SK-N-SH (cell line): Measurements from ENCODE around the gene MCF2L2. TPM values are rescaled to one million over a fixed set of nuclear protein-coding genes. Genes with fewer than 3 reads are reported as not detected.
A peak's percentile ranks its signal among the peaks of the same experiment; 100 is the strongest.

Source experiments
- CTCF ChIA-PET: fragments of 300-600, 350-600 bp; formaldehyde crosslinking; extraction: SDS; loops from one replicate; lab custom pipeline; 2021; lab: Yijun Ruan, JAX
- POLR2A ChIA-PET: fragments of 350-600 bp; sonication (Branson Sonifier 250); formaldehyde crosslinking; extraction: SDS; loops from one replicate; lab custom pipeline; 2020; ENCODE audit warnings: antibody characterized with exemption, inconsistent platforms; lab: Yijun Ruan, JAX
- DNase-seq: peaks from one replicate; pipeline ENCODE4 v3.0.0; 2012
- H2AFZ ChIP-seq: fragments of 200-600 bp; sonication (generic); 2 replicates; pipeline ENCODE4 v1.8.1; 2016; ENCODE audit warnings: antibody characterized with exemption, mild to moderate bottlenecking, low read depth
- H3F3A ChIP-seq: fragments of 200-600 bp; sonication (generic); replicated peaks from 2 replicates; pipeline ENCODE3; 2016; ENCODE audit warnings: antibody characterized with exemption, mild to moderate bottlenecking; ENCODE audit not compliant: insufficient read depth
- H3K27ac ChIP-seq, 2 experiments: fragments of 200-500 bp in 1 of 2; fragments of 200-600 bp in 1 of 2; sonication (Bioruptor generic) in 1 of 2; sonication (generic), shearing (Covaris generic) in 1 of 2; 2 replicates each; pipeline versions ENCODE4 v1.5.1 to v1.6.1; 2014 to 2016; ENCODE audit warnings: low read depth in 2 of 2, inconsistent platforms in 1 of 2, low read length in 1 of 2, mild to moderate bottlenecking in 1 of 2, mixed read lengths in 1 of 2
- H3K27me3 ChIP-seq: fragments of 200-600 bp; sonication (generic), shearing (Covaris generic); 2 replicates; pipeline ENCODE4 v1.6.1; 2016; ENCODE audit warnings: mixed run types; ENCODE audit not compliant: insufficient read depth
- H3K36me3 ChIP-seq, 2 experiments: fragments of 200-500 bp in 1 of 2; fragments of 200-600 bp in 1 of 2; sonication (Bioruptor generic) in 1 of 2; sonication (generic) in 1 of 2; replicated peaks in 1 of 2; 2 replicates each; pipeline versions ENCODE3 to v1.5.1; 2014 to 2016; ENCODE audit warnings: low read length in 1 of 2, mild to moderate bottlenecking in 1 of 2; ENCODE audit not compliant: insufficient read depth in 2 of 2, control insufficient read depth in 1 of 2
- H3K4me1 ChIP-seq, 2 experiments: fragments of 200-500 bp in 1 of 2; fragments of 200-600 bp in 1 of 2; sonication (Bioruptor generic) in 1 of 2; sonication (generic), shearing (Covaris generic) in 1 of 2; 2 replicates each; pipeline versions ENCODE4 v1.5.1 to v1.6.1; 2014 to 2016; ENCODE audit warnings: low read depth in 1 of 2, low read length in 1 of 2, mixed run types in 1 of 2; ENCODE audit not compliant: insufficient read depth in 2 of 2, control insufficient read depth in 1 of 2
- H3K4me2 ChIP-seq: fragments of 200-600 bp; sonication (generic), shearing (Covaris generic); 2 replicates; pipeline ENCODE4 v1.6.1; 2017; ENCODE audit warnings: mixed run types
- H3K4me3 ChIP-seq, 2 experiments: fragments of 200-500 bp in 1 of 2; fragments of 200-600 bp in 1 of 2; sonication (Bioruptor generic) in 1 of 2; sonication (generic), shearing (Covaris generic) in 1 of 2; 2 replicates each; pipeline versions ENCODE4 v1.5.1 to v1.8.1; 2014 to 2016; ENCODE audit warnings: low read depth in 2 of 2, inconsistent platforms in 1 of 2, low read length in 1 of 2, mild to moderate bottlenecking in 1 of 2, mixed read lengths in 1 of 2, moderate library complexity in 1 of 2
- H3K79me2 ChIP-seq: fragments of 200-600 bp; sonication (generic); 2 replicates; pipeline ENCODE4 v1.8.1; 2017; ENCODE audit warnings: mild to moderate bottlenecking; ENCODE audit not compliant: insufficient read depth
- H3K9ac ChIP-seq: fragments of 200-600 bp; sonication (generic); 2 replicates; pipeline ENCODE4 v1.6.1; 2017; ENCODE audit warnings: mixed run types
- H3K9me2 ChIP-seq: fragments of 200-600 bp; sonication (generic); 2 replicates; pipeline ENCODE4 v1.6.1; 2017; ENCODE audit warnings: mixed run types
- H3K9me3 ChIP-seq: fragments of 200-600 bp; sonication (generic); 2 replicates; pipeline ENCODE4 v1.6.1; 2017; ENCODE audit warnings: mixed run types, mild to moderate bottlenecking, moderate library complexity
- H4K20me1 ChIP-seq: fragments of 200-600 bp; sonication (generic); 2 replicates; pipeline ENCODE4 v1.6.1; 2017; ENCODE audit warnings: mild to moderate bottlenecking, mixed run types; ENCODE audit not compliant: insufficient read depth
- CHD2 ChIP-seq: fragments of 150-350 bp; IDR thresholded peaks from 2 replicates; pipeline ENCODE4 v1.6.1; 2018; ENCODE audit warnings: low read length; ENCODE audit not compliant: partially characterized antibody
- ELF1 ChIP-seq: IDR thresholded peaks from 2 replicates; pipeline ENCODE4 v1.4.0; 2012
- FOXJ3 ChIP-seq: sonication (generic); formaldehyde crosslinking; IDR thresholded peaks from 2 replicates; pipeline ENCODE4 v1.5.1; 2020; ENCODE audit warnings: mild to moderate bottlenecking, missing genetic modification reagents
- IRF3 ChIP-seq: fragments of 150-350 bp; IDR thresholded peaks from 2 replicates; pipeline ENCODE4 v1.6.1; 2016; ENCODE audit warnings: mild to moderate bottlenecking, low read depth, low read length
- JUND ChIP-seq: IDR thresholded peaks from 2 replicates; pipeline ENCODE4 v1.4.0; 2012
- MEF2A ChIP-seq: IDR thresholded peaks from 2 replicates; pipeline ENCODE4 v1.4.0; 2012; ENCODE audit warnings: low read depth, borderline replicate concordance
- MXI1 ChIP-seq: IDR thresholded peaks from 2 replicates; pipeline ENCODE4 v1.6.1; 2012; ENCODE audit warnings: mild to moderate bottlenecking, low read depth, low read length, improper control_type of control experiment
- NRF1 ChIP-seq: IDR thresholded peaks from 2 replicates; pipeline ENCODE4 v1.6.1; 2012; ENCODE audit warnings: low read depth, mild to moderate bottlenecking, low read length
- PBX3 ChIP-seq: IDR thresholded peaks from 2 replicates; pipeline ENCODE4; 2012
- POLR2AphosphoS5 ChIP-seq: IDR thresholded peaks from 2 replicates; pipeline ENCODE4 v1.6.1; 2012; ENCODE audit warnings: low read depth, low read length
- REST ChIP-seq: IDR thresholded peaks from 2 replicates; pipeline ENCODE4 v1.6.1; 2012; ENCODE audit warnings: mild to moderate bottlenecking, low read depth, low read length, moderate library complexity
- SIN3A ChIP-seq: IDR thresholded peaks from 2 replicates; pipeline ENCODE4 v1.6.1; 2012; ENCODE audit warnings: low read depth, mild to moderate bottlenecking, low read length, moderate library complexity, borderline replicate concordance
- TAF1 ChIP-seq: IDR thresholded peaks from 2 replicates; pipeline ENCODE4 v1.6.1; 2012; ENCODE audit warnings: low read depth, mild to moderate bottlenecking, low read length, moderate library complexity, borderline replicate concordance
- TCF12 ChIP-seq: IDR thresholded peaks from 2 replicates; pipeline ENCODE4 v1.4.0; 2012
- YY1 ChIP-seq: IDR thresholded peaks from 2 replicates; pipeline ENCODE4 v1.4.0; 2012; ENCODE audit warnings: low read depth, mild to moderate bottlenecking
- WGBS: methylation state at CpG from one replicate; pipeline ENCODE4 v1.1.6; 2017; ENCODE audit warnings: low lambda C conversion rate; 5-methylcytosine and 5-hydroxymethylcytosine counted together
- polyA plus RNA-seq, 3 experiments: library from polyadenylated mRNA; depleted of rRNA; stranded (reverse); fragments of >200 nt; gene quantifications; 2 replicates each; pipeline ENCODE4 v1.2.3, GENCODE V29; 2012
- TF ChIP-seq, protein P1 (sequence below): IDR thresholded peaks from 2 replicates; pipeline ENCODE4 v1.4.0; 2012; ENCODE audit warnings: low read depth, borderline replicate concordance

MCF2L2 gene
- polyA plus RNA-seq, 1 of the 3 experiments (the other 2 are of a cell fraction) = 0.56 TPM

DNA sequence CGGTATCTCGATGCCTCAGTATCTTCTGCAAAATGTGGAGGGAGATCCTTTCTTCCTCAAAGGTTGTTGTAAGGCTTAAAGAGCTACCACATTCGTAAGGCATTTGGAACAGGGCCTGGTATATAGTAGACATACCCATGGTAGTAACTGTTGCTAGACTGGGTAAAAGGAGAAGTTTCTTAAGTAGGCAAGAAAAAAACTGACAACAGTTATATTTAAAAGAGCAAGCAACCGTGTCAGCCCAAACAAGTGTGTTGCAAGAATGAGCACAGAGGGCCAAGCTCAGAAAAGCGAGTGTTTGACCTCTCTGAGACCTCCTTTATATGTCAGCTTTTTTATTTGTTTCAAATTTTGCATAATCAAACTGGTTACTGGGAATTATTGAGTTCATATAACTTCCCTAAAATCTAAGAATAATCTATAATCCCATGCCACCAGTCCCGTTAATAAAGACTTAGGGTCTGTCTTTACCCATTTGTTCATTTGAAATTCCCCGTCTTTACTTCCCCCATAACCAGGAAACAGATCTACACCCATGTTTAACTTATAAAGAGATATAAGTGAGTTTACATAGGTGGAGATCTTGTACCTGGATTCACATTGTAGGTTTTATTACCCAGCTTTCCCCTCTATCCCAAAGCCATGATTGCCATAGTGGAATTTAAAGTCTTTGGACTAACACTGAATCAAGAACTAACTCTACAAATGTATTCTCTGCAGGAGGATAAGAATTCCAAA lies 168.1 kb downstream of the MCF2L2 start (continued):
- TF ChIP-seq POLR2AphosphoS5 = no peak

DNA sequence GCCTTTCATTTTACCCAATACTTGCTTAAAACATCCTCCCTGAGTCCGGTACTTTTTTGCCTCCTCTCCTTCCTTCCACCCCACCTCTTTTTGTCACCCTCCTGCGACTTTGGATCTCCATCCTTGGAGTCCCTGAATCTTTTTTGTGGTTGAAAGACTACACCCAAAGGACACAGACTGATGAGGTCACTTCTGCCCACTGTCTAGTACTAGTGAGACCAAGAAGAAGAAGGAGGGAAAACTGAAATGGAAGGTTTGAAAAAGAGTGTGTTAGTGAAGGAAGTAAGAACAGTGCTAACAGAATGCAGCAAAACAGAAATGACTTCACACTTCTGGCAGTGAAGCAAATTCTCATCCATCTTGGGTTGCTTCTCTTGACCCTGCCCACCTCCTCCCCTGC lies 168.8 kb downstream of the MCF2L2 start:
- no peaks in the 10 kb centered on the region for H4K20me1 ChIP-seq
- POLR2A ChIA-PET = no interaction called here
- peaks cover 2 to 7% of the 10 kb centered on the region in 2 experiments; a peak in 3 of 4 replicates for H3K4me1 ChIP-seq
- no peaks in the 10 kb centered on the region for H3K9me3 ChIP-seq
- H3K27ac ChIP-seq = peak overlapping the region in 1 of 2 experiments; percentile 2; a peak in 1 of 4 replicates
- H3K36me3 ChIP-seq = peaks cover 3% of the 10 kb centered on the region in 2 experiments
- DNase-seq = no peak
- no peaks in the 10 kb centered on the region for H3K9me2 ChIP-seq
- CTCF ChIA-PET = interaction anchor here (1.1 to 1.4 kb wide), 2 partner anchors 81 to 122 kb away, joined by 3 to 5 read pairs; no protein-coding TSS in a partner anchor
- peaks cover 41% of the 10 kb centered on the region for H3K79me2 ChIP-seq
- no peak overlapping the region for H3K4me3 ChIP-seq
- H3K9ac ChIP-seq = no peak overlapping the region
- no peak overlapping the region for H2AFZ ChIP-seq
- H3K27me3 ChIP-seq = no peaks in the 10 kb centered on the region
- no peak overlapping the region for H3K4me2 ChIP-seq
- no peak for TF ChIP-seq IRF3
- TF ChIP-seq, all 33 proteins: peak for 0
- WGBS = 76% methylated on average over 2 of the region's 2 CpGs
- H3F3A ChIP-seq = peaks cover 6% of the 10 kb centered on the region

DNA sequence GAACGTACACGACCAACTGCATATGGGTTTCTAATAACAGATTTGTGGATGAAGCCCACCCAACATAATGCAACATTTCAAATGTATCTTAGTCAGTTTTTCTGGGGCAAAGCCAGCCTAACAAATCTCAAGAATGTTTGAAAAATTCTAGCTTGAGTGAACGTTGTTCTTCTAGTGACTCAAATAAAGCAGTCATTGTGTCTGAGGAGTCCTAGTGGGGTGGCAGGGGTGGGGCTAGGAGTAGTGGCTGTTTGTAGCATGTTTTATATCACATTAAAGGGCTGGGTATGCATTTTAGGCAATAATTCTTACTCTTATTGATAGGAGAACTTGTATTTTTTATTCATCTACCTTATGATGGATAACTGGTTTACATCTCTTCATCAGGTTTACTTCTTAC lies 169.3 kb downstream of the MCF2L2 start:
- H3K4me2 ChIP-seq = no peak overlapping the region
- peak overlapping the region in 1 of 2 experiments; percentile 2; a peak in 1 of 4 replicates for H3K27ac ChIP-seq
- 71% methylated on average over 3 of the region's 3 CpGs for WGBS
- ChIA-PET POLR2A (no interaction called here), CTCF (interaction anchor here (1.4 kb wide), 1 partner anchor 123 kb away, joined by 5 read pairs; no protein-coding TSS in a partner anchor)
- no peak for DNase-seq
- no peak overlapping the region for H3K9ac ChIP-seq
- peaks cover 2 to 7% of the 10 kb centered on the region in 2 experiments; a peak in 3 of 4 replicates for H3K4me1 ChIP-seq
- H3K79me2 ChIP-seq = peaks cover 41% of the 10 kb centered on the region
- H3K9me2 ChIP-seq = no peaks in the 10 kb centered on the region
- no peak overlapping the region for H2AFZ ChIP-seq
- H3K27me3 ChIP-seq = no peaks in the 10 kb centered on the region
- no peaks in the 10 kb centered on the region for H4K20me1 ChIP-seq
- TF ChIP-seq IRF3 (no peak), ELF1 (no peak), PBX3 (no peak), SIN3A (no peak), POLR2AphosphoS5 (no peak), TCF12 (no peak), MXI1 (no peak), NRF1 (no peak), JUND (no peak), REST (no peak), MEF2A (no peak), FOXJ3 (CRISPR knock-in tag) (no peak), CHD2 (no peak), TAF1 (no peak), YY1 (no peak)
- TF ChIP-seq, protein P1, sequence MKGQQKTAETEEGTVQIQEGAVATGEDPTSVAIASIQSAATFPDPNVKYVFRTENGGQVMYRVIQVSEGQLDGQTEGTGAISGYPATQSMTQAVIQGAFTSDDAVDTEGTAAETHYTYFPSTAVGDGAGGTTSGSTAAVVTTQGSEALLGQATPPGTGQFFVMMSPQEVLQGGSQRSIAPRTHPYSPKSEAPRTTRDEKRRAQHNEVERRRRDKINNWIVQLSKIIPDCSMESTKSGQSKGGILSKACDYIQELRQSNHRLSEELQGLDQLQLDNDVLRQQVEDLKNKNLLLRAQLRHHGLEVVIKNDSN = no peak
- peaks cover 3% of the 10 kb centered on the region in 2 experiments for H3K36me3 ChIP-seq
- no peak overlapping the region for H3K4me3 ChIP-seq
- peaks cover 6% of the 10 kb centered on the region for H3F3A ChIP-seq
- no peaks in the 10 kb centered on the region for H3K9me3 ChIP-seq
